Activated naive CD8-positive, alpha-beta T cell (primary cell): ENCODE results near the gene NF1.
"Not testable (repeated sequence)": the region's sequence is repeated elsewhere in the genome, so short reads cannot be mapped to it uniquely, and the experiment has no call there.

Source experiments
- H3K27ac Mint-ChIP-seq: one replicate; pipeline ENCODE4 v1.8.0; 2021; ENCODE audit warnings: mixed read lengths
- H3K27me3 Mint-ChIP-seq: one replicate; pipeline ENCODE4 v1.8.0; 2021; ENCODE audit warnings: mixed read lengths
- H3K36me3 Mint-ChIP-seq: one replicate; pipeline ENCODE4 v1.8.0; 2021; ENCODE audit warnings: mixed read lengths
- H3K4me1 Mint-ChIP-seq: one replicate; pipeline ENCODE4 v1.8.0; 2021; ENCODE audit warnings: low read depth, mixed read lengths
- H3K4me3 Mint-ChIP-seq: one replicate; pipeline ENCODE4 v1.8.0; 2021; ENCODE audit warnings: mild to moderate bottlenecking, mixed read lengths
- H3K9me3 Mint-ChIP-seq: one replicate; pipeline ENCODE4 v1.8.0; 2021; ENCODE audit warnings: low read depth, mixed read lengths

Gene NF1

DNA sequence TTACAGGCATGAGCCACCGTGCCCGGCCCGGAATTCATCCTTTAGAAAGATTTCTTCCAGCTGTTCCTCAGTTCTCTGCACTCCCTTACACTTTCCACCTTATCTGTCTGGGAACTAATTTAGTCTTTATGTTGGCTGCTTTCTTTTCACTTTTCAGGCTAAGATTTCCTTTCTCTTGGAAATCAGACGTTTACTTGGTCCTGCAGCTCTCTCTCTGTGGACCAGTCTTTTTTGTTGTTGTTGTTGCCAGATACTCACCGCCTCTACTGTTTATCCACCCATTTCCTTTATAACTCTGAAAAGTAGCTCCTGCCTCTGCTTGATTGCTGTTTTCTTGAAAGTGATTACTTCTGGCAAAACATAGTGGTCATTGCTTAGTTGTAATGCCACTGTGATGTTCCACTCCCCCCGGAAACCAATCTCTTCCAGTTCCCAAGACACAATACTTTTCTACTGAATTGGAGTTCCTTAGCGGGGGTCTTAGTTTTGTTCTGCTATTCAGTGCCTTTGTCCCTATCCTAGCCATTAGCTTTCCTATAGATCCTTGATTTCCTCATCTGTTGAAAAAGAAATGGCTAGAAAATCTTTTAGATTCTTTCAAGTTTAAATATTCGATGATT is 6.2 kb downstream of the NF1 start:
- H3K4me3 Mint-ChIP-seq = no peak overlapping the region
- peak overlapping the region; percentile 13 for H3K27ac Mint-ChIP-seq
- H3K4me1 Mint-ChIP-seq = peaks cover 7% of the 10 kb centered on the region
- no peaks in the 10 kb centered on the region for H3K9me3 Mint-ChIP-seq
- H3K36me3 Mint-ChIP-seq = peaks cover 1% of the 10 kb centered on the region
- H3K27me3 Mint-ChIP-seq = no peaks in the 10 kb centered on the region

DNA sequence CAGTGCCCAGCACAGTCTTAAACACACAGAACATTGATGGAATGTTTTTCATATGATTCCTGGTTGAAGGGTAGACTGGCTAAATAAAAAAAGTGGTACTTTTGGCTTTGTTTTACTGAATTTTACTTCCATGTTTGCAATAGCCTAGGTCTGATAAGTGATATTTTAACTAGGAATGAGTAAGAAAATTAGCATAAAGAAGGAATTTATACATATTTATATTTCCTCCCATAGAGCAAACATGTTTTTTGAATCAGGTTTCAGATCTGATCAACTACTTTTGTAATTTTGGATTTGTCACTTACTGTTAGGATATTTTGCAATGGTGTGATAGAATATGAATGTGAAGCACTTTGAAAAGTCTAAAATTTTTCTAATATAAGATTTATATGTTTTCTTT is 7.2 kb downstream of the NF1 start:
- peaks cover 2% of the 10 kb centered on the region for H3K36me3 Mint-ChIP-seq
- no peaks in the 10 kb centered on the region for H3K27me3 Mint-ChIP-seq
- no peaks in the 10 kb centered on the region for H3K9me3 Mint-ChIP-seq
- H3K4me3 Mint-ChIP-seq = no peak overlapping the region
- H3K4me1 Mint-ChIP-seq = no peaks in the 10 kb centered on the region
- no peak overlapping the region for H3K27ac Mint-ChIP-seq

DNA sequence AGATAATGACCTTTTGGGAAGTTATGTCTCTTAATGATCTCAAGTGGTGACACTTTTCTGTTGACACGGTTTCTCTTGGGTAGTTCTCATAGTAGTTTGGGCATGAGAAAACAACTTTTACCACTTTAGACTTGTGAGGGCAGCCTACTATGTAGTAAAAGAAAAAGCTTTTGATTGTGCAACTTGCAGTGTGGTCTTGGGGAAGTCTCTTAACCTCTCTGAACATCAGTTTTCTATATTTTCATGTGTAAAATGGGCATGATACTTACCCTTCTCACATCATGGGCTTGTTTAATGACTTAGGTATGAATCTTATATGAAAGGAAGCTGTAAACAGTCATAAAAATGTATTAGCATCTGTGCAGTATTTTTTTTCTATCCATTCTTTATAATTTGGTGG is 11.2 kb downstream of the NF1 start:
- Mint-ChIP-seq H3K9me3 (no peaks in the 10 kb centered on the region), H3K27ac (no peak overlapping the region), H3K4me1 (no peaks in the 10 kb centered on the region), H3K27me3 (no peaks in the 10 kb centered on the region), H3K4me3 (no peak overlapping the region), H3K36me3 (peaks cover 2% of the 10 kb centered on the region)

DNA sequence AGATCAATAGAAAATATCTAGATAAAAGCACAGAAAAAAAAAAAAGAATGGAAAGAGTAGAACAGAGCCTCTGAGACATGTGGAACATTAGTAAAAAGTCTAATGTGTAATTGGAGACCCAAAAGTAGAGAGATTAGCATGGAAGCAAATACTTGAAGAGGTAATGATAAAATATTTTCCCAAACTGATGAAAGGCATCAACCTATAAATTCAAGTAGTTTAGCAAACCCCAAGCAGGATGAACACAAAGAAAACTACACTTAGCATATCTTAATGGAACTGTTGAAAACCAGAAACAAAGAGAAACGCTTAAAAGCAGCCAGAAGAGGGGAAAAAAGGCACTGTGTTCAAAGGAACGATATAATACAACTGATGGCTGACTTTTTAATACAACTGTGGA is 16.4 kb downstream of the NF1 start:
- H3K4me1 Mint-ChIP-seq = peaks cover 8% of the 10 kb centered on the region
- no peaks in the 10 kb centered on the region for H3K9me3 Mint-ChIP-seq
- no peaks in the 10 kb centered on the region for H3K36me3 Mint-ChIP-seq
- H3K27me3 Mint-ChIP-seq = no peaks in the 10 kb centered on the region
- H3K27ac Mint-ChIP-seq = no peak overlapping the region
- H3K4me3 Mint-ChIP-seq = no peak overlapping the region

DNA sequence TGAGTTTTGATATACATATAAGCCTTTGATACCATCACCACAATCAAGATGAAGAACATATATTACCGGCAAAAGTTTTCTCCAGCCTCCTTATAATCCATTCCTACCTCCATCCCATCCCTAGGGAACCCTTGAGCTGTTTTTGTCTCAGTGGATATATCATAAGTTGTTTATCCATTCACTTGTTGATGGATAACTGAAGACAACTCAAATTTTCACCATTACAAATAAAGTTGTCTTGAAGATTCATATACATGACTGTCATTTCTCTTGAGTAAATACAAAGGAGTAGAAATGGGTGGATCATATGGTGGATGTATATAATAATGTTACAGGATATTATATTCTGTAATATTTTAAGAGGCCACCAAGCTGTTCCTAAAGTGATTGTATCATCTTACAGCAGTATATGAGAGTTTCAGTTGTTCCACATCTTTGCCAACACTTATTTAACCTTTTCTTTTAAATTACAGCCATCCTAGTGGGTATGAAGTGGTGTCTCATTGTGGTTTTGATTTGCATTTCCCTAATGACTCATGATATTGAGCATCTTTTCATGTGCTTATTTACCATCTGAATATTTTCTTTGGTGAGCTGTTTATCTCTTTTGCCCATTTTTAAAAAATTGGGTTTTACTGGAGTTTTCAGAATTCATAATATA is 17.4 kb downstream of the NF1 start:
- H3K27me3 Mint-ChIP-seq = no peaks in the 10 kb centered on the region
- peaks cover 8% of the 10 kb centered on the region for H3K4me1 Mint-ChIP-seq

DNA sequence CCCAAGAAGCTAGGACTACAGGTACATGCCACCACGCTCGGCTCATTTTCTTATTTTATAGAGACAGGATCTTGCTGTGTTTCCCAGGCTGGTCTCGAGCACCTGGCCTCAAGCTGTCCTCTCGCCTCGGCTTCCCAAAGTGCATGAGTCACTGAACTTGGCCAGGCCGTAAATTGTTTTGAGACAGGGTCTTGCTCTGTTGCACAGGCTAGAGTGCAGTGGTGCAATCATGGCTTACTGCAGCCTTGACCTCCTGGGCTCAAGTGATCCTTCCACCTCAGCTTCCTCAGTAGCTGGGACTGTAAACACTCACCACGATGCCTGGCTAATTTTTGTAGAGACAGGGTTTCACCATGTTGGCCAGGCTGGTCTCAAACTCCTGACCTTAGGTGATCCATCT is 18.6 kb downstream of the NF1 start:
- not testable (repeated sequence) for H3K4me3 Mint-ChIP-seq, H3K36me3 Mint-ChIP-seq

More for the DNA sequence above, 17.4 kb downstream of the NF1 start:
- H3K36me3 Mint-ChIP-seq = no peaks in the 10 kb centered on the region
- H3K9me3 Mint-ChIP-seq = no peaks in the 10 kb centered on the region
- H3K27ac Mint-ChIP-seq = no peak overlapping the region
- H3K4me3 Mint-ChIP-seq = no peak overlapping the region

DNA sequence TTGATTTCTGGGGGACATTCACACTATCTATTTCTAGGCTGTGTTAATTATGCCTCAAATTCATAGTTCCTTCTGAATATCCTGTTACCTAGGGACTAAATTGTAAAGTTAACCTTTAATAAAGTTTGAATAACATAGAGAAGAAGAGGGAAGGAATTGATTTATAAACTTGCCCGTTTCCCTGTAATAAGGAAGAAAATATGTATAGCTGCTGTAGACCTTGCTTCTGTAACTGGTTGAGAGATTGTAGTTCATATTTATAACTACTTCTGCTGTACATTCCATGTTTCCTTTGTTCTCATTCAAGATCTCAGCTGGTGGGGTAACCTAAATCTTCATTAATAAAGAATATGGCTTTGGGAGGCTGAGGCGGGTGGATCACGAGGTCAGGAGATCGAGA is 19.2 kb downstream of the NF1 start:
- H3K4me3 Mint-ChIP-seq = no peak overlapping the region
- H3K9me3 Mint-ChIP-seq = no peaks in the 10 kb centered on the region
- no peaks in the 10 kb centered on the region for H3K27me3 Mint-ChIP-seq
- H3K4me1 Mint-ChIP-seq = peaks cover 8% of the 10 kb centered on the region
- H3K27ac Mint-ChIP-seq = no peak overlapping the region
- H3K36me3 Mint-ChIP-seq = no peaks in the 10 kb centered on the region

More for the DNA sequence above, 18.6 kb downstream of the NF1 start:
- H3K27ac Mint-ChIP-seq, H3K4me1 Mint-ChIP-seq, H3K9me3 Mint-ChIP-seq, H3K27me3 Mint-ChIP-seq: not testable (repeated sequence)

DNA sequence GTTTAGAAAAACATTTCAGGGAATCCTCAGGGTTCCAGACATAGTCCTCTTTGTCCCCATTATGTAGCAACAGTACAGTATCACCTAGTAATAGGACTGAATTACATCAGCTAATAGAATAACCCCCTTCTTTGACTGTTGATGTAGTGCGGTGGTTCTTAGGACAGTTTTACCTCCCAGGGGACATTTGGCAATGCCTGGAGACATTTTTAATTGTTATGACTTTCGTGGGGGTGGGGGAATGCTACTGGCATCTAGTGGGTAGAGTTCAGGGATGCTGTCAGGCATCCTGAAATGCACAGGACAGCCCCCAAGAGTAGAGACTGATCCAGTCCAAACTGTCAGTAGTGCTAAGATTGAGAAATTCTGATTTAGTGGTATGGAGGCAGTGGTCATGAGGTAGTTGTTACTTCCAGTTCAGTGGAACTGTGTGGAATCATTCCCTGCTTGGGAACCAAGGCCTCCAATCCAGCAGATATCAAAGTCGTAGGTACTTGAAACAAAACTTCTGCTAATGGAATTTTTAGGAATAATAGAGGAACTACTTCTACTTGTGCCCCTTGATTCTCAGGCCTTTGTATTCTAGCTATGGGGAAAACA is 20.3 kb downstream of the NF1 start:
- Mint-ChIP-seq H3K4me3 (no peak overlapping the region), H3K4me1 (peaks cover 8% of the 10 kb centered on the region), H3K36me3 (no peaks in the 10 kb centered on the region), H3K9me3 (no peaks in the 10 kb centered on the region), H3K27me3 (no peaks in the 10 kb centered on the region), H3K27ac (no peak overlapping the region)

DNA sequence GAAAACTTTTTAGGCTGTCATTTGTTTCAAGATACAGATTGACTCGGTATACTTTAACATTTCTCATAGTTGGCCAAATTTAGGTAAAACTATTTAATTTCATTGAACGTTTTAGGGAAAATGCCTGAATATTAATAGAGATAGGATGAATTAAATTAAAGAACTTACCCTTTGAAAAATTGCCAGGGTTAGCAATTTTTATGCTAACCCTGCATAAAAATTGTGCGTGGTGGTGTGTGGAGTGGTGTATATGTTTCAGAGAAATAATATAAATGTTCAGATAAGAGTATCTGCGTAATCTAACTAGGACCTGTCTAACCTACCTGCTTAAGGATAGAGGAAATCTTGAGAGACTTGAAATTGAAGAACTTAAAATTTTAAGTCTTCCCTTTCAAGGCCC is 21.4 kb downstream of the NF1 start:
- no peaks in the 10 kb centered on the region for H3K9me3 Mint-ChIP-seq
- H3K4me1 Mint-ChIP-seq = peaks cover 7% of the 10 kb centered on the region
- no peaks in the 10 kb centered on the region for H3K36me3 Mint-ChIP-seq
- no peaks in the 10 kb centered on the region for H3K27me3 Mint-ChIP-seq
- H3K27ac Mint-ChIP-seq = no peak overlapping the region
- H3K4me3 Mint-ChIP-seq = no peak overlapping the region

DNA sequence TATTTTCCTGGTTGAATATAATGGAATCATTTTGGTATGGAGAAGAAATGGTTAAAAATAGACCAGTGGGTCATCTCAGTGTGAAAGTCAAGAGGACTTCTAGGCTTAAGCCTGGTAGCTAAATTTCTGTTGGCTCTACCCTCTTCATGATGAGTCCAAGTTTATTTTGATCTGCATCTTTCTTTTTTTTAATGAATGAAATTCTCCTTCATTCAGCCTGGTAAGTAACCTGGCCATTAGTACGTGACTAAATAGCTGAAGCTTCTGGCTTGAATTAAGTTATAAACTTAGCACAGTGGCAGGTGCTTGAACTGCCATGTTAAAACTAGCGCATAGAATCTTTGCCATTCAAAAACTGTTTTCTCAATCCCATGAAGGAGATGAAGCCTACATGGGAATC is 28.0 kb downstream of the NF1 start:
- H3K27me3 Mint-ChIP-seq = no peaks in the 10 kb centered on the region
- H3K36me3 Mint-ChIP-seq = no peaks in the 10 kb centered on the region
- H3K4me1 Mint-ChIP-seq = peaks cover 1% of the 10 kb centered on the region
- H3K4me3 Mint-ChIP-seq = no peak overlapping the region
- H3K27ac Mint-ChIP-seq = no peak overlapping the region
- H3K9me3 Mint-ChIP-seq = no peaks in the 10 kb centered on the region

DNA sequence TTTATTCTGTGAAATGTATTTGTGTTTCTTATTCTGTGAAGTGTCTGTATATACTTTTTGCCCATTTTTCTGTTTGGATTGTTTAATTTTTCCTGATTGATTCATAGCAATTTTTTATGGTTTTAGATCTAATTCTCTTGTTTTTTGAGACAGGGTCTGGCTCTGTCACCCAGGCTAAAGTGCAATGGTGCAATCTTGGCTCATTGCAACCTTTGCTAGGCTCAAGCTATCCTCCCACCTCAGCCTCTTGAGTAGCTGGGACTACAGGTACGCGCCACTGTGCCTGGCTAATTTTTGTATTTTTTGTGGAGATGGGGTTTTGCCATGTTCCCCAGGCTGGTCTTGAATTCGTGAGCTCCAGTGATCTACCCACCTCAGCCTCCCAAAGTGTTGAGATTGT is 31.5 kb downstream of the NF1 start:
- no peak overlapping the region for H3K4me3 Mint-ChIP-seq

DNA sequence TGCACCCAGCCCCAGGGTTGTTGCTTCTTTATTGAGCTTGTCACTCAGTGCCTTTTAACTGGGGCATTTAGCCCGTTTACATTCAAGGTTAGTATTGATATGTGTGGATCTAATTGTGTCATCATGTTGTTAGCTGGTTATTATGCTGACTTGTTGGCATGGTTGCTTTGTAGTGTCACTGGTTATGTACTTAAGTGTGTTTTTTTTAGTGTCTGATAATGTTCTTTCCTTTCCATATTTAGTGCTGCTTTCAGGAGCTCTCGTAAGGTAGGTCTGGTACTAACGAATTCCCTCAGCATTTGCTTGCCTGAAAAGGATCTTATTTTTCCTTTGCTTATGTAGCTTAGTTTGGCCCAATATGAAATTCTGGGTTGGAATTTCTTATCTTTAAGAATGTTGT is 33.5 kb downstream of the NF1 start:
- Mint-ChIP-seq H3K27ac (no peak overlapping the region), H3K27me3 (no peaks in the 10 kb centered on the region), H3K9me3 (no peaks in the 10 kb centered on the region), H3K36me3 (peaks cover 7% of the 10 kb centered on the region), H3K4me3 (no peak overlapping the region), H3K4me1 (peaks cover 1% of the 10 kb centered on the region)

More for the DNA sequence above, 31.5 kb downstream of the NF1 start:
- H3K36me3 Mint-ChIP-seq = peaks cover under 1% of the 10 kb centered on the region
- no peaks in the 10 kb centered on the region for H3K27me3 Mint-ChIP-seq
- peaks cover 1% of the 10 kb centered on the region for H3K4me1 Mint-ChIP-seq
- H3K27ac Mint-ChIP-seq = no peak overlapping the region
- no peaks in the 10 kb centered on the region for H3K9me3 Mint-ChIP-seq

DNA sequence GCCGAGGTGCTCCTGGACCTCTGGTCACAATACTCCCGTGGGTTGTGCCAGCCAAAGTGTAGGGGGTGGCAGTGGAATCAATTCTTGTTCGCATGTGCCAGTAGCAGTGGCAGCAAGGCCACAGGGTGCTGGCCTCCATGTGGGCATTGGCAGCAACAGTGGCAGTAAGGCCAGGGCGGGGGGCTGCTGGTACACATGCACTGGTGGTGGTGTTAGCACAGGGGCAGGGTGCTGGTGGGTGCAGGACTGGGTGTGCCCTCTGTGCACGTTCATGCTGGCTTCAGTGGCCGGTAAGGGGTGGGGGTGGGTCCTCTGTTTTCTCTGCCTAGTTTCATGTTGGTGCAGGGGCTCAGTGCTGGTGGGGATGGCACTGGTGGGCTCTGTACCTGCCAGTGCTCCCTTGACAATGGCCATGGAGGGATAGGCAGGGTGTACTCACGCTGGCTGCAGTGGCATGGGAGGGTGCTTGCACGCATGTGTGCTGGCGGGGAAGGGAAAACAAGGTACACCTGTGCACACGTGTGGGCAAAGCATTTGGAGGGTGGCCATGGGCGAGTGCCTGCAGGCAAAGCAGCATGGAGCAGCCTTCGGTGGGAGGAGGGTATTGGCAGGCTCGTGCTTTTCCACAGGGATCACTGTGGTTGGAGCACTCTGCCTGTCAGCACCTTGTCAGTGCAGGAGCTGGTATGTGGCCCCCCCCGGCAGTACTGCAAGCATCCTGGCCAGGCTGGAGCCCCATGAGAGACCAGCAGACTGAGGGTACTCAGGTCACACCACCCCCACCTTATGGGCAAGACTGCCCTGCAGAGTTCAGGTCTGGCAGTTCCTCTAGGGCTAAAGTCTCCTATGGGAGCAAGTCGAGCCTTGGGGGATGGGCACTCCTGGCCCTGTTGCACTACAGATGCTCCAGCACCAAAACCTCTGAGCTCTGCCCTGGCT is 35.8 kb downstream of the NF1 start:
- Mint-ChIP-seq H3K27ac (no peak overlapping the region), H3K36me3 (peaks cover 10% of the 10 kb centered on the region), H3K4me1 (no peaks in the 10 kb centered on the region), H3K27me3 (no peaks in the 10 kb centered on the region), H3K9me3 (no peaks in the 10 kb centered on the region), H3K4me3 (no peak overlapping the region)

DNA sequence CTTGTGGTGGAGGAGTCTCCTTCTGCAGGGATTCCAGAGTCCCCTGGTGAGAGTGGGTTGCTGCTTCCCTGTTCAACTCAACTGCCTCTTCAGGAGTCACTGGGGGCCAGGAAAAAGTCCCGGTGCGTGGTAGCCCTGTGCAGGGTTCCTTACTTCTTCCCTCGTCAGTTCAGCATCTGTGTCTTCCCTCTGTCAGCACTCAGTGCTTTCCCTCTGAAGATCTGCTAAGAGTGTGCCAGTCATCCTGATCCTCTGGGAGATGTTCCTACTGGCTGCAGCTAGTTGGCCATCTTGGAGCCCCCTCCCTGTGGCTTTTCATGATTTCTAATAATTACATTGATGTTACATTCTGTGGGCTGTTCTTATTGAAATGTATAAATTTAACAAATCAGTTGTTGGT is 36.5 kb downstream of the NF1 start:
- Mint-ChIP-seq H3K4me1 (no peaks in the 10 kb centered on the region), H3K27me3 (no peaks in the 10 kb centered on the region), H3K4me3 (no peak overlapping the region), H3K9me3 (no peaks in the 10 kb centered on the region), H3K27ac (no peak overlapping the region), H3K36me3 (peaks cover 11% of the 10 kb centered on the region)

DNA sequence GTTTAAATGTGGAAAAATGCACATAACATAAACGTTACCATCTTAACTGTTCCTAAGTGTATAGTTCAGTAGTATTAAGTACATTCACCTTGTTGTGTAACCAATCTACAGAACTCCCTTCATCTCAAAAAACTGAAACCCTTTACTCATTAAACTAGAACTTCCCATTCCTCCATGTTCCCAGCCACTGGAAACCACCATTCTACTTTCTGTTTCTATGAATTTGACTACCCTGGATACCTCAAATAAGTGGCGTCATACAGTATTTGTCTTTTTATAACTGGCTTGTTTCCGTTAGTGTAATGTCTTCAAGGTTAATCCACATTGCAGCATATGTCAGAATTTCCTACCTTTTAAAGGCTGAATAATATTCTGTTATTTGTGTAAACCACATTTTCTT is 38.2 kb downstream of the NF1 start:
- Mint-ChIP-seq H3K4me1 (no peaks in the 10 kb centered on the region), H3K9me3 (no peaks in the 10 kb centered on the region), H3K27ac (no peak overlapping the region), H3K36me3 (peaks cover 19% of the 10 kb centered on the region), H3K27me3 (no peaks in the 10 kb centered on the region), H3K4me3 (no peak overlapping the region)
